Suprapubic skin (tissue), 4 donors: ENCODE data around the gene GGN. TPM values are rescaled to one million over a fixed set of nuclear protein-coding genes. Genes with fewer than 3 reads are reported as not detected.

Source experiments
- DNase-seq, 2 donors: peaks; one replicate each; pipeline ENCODE4 v3.0.0-alpha.2; 2019; ENCODE audit warnings: low spot score in 2 of 2
- H3K27ac ChIP-seq: fragments of 200-600 bp; sonication (generic); one replicate; pipeline ENCODE4 v1.5.1; 2019
- H3K27me3 ChIP-seq: fragments of 200-600 bp; sonication (generic); one replicate; pipeline ENCODE4 v1.5.1; 2019
- H3K36me3 ChIP-seq: fragments of 200-600 bp; sonication (generic); one replicate; pipeline ENCODE4 v1.5.1; 2019
- H3K4me1 ChIP-seq: fragments of 200-600 bp; sonication (generic); one replicate; pipeline ENCODE4 v1.5.1; 2019
- H3K4me3 ChIP-seq: fragments of 200-600 bp; sonication (generic); one replicate; pipeline ENCODE4 v1.5.1; 2019; ENCODE audit warnings: mild to moderate bottlenecking
- H3K9me3 ChIP-seq: fragments of 200-600 bp; sonication (generic); one replicate; pipeline ENCODE4 v1.5.1; 2019
- CTCF ChIP-seq, 2 donors: fragments of 200-600 bp in 1 of 2; fragments of 450-650 bp in 1 of 2; sonication (generic) in 1 of 2; IDR thresholded peaks; one replicate each; pipeline ENCODE4 v1.5.1; 2016 to 2019; ENCODE audit warnings: antibody characterized with exemption in 2 of 2, mild to moderate bottlenecking in 1 of 2, moderate library complexity in 1 of 2
- EP300 ChIP-seq: sonication (generic); formaldehyde crosslinking; IDR thresholded peaks from one replicate; pipeline ENCODE4 v1.6.1; 2017; ENCODE audit warnings: antibody characterized with exemption
- POLR2A ChIP-seq, 2 donors: fragments of 450-650 bp; IDR thresholded peaks; one replicate each; pipeline ENCODE4 v1.6.1; 2017; ENCODE audit warnings: antibody characterized with exemption in 2 of 2, mild to moderate bottlenecking in 2 of 2, moderate library complexity in 2 of 2
- POLR2AphosphoS5 ChIP-seq, 3 donors: sonication (generic); formaldehyde crosslinking; IDR thresholded peaks; one replicate each; pipeline ENCODE4 v1.6.1; 2017; ENCODE audit warnings: antibody characterized with exemption in 3 of 3
- WGBS: methylation state at CpG from one replicate; pipeline ENCODE4 v1.1.5; 2018; 5-methylcytosine and 5-hydroxymethylcytosine counted together
- total RNA-seq, 4 donors: library from RNA; depleted of rRNA; stranded (reverse); fragments of >200 nt; gene quantifications; one replicate each; pipeline ENCODE4 v1.1.0, GENCODE V29; 2016

The GGN gene
- total RNA-seq, 4 donors from 2014 or later: 0.26 to 0.68 (median 0.60) TPM; not detected in 1

GRCh38 chr19:38378866-38379265 is 9.0 kb downstream of the GGN start:
- peaks cover 67% of the 10 kb centered on the region for H3K36me3 ChIP-seq
- no peaks in the 10 kb centered on the region for H3K27me3 ChIP-seq
- WGBS: 94% methylated on average over 9 of the region's 10 CpGs
- peaks cover 34% of the 10 kb centered on the region for H3K4me1 ChIP-seq
- no peak for DNase-seq
- H3K9me3 ChIP-seq: no peaks in the 10 kb centered on the region
- TF ChIP-seq EP300 (no peak), POLR2AphosphoS5 (IDR thresholded peaks at IDR 0.05) (no peak), CTCF (IDR thresholded peaks at IDR 0.05) (no peak), POLR2A (IDR thresholded peaks at IDR 0.05) (no peak)
- no peak overlapping the region for H3K27ac ChIP-seq
- H3K4me3 ChIP-seq: no peak overlapping the region

GRCh38 chr19:38377052-38377451 is 10.8 kb downstream of the GGN start:
- WGBS: 88% methylated on average over 4 of the region's 4 CpGs
- H3K36me3 ChIP-seq: peaks cover 50% of the 10 kb centered on the region

GRCh38 chr19:38376576-38376975 is 11.3 kb downstream of the GGN start:
- WGBS: 77% methylated on average over 3 of the region's 3 CpGs
- Histone ChIP-seq H3K9me3 (no peaks in the 10 kb centered on the region), H3K36me3 (peaks cover 45% of the 10 kb centered on the region), H3K4me3 (peak overlapping the region; percentile 80), H3K27ac (no peak overlapping the region), H3K27me3 (no peaks in the 10 kb centered on the region), H3K4me1 (peaks cover 30% of the 10 kb centered on the region)
- DNase-seq: no peak
- no peak for TF ChIP-seq EP300
- no peak for TF ChIP-seq POLR2AphosphoS5 (IDR thresholded peaks at IDR 0.05)
- no peak for TF ChIP-seq POLR2A (IDR thresholded peaks at IDR 0.05)
- TF ChIP-seq CTCF (IDR thresholded peaks at IDR 0.05): no peak

More at GRCh38 chr19:38377052-38377451, 10.8 kb downstream of the GGN start:
- no peaks in the 10 kb centered on the region for H3K9me3 ChIP-seq
- H3K27ac ChIP-seq: no peak overlapping the region
- peaks cover 30% of the 10 kb centered on the region for H3K4me1 ChIP-seq
- no peak overlapping the region for H3K4me3 ChIP-seq
- TF ChIP-seq POLR2A (IDR thresholded peaks at IDR 0.05) (no peak), POLR2AphosphoS5 (IDR thresholded peaks at IDR 0.05) (no peak), EP300 (no peak), CTCF (IDR thresholded peaks at IDR 0.05) (no peak)
- no peak for DNase-seq
- H3K27me3 ChIP-seq: no peaks in the 10 kb centered on the region

GRCh38 chr19:38375748-38376147 is 12.1 kb downstream of the GGN start:
- Histone ChIP-seq H3K36me3 (peaks cover 37% of the 10 kb centered on the region), H3K4me1 (peaks cover 30% of the 10 kb centered on the region), H3K4me3 (peak overlapping the region; percentile 80), H3K27ac (peak overlapping the region; percentile 91), H3K27me3 (no peaks in the 10 kb centered on the region), H3K9me3 (no peaks in the 10 kb centered on the region)
- WGBS: 53% methylated on average over 5 of the region's 5 CpGs
- TF ChIP-seq POLR2AphosphoS5 (IDR thresholded peaks at IDR 0.05) (no peak), POLR2A (IDR thresholded peaks at IDR 0.05) (no peak), EP300 (no peak), CTCF (IDR thresholded peaks at IDR 0.05) (no peak)
- no peak for DNase-seq

- H3K9me3 ChIP-seq: no peaks in the 10 kb centered on the region
- TF ChIP-seq EP300 (no peak), CTCF (IDR thresholded peaks at IDR 0.05) (no peak), POLR2A (IDR thresholded peaks at IDR 0.05) (no peak), POLR2AphosphoS5 (IDR thresholded peaks at IDR 0.05) (no peak)
- H3K4me3 ChIP-seq: peak overlapping the region; percentile 80
- H3K4me1 ChIP-seq: peaks cover 30% of the 10 kb centered on the region
- H3K27ac ChIP-seq: peak overlapping the region; percentile 91
- peaks cover 30% of the 10 kb centered on the region for H3K36me3 ChIP-seq
- WGBS: 3% methylated on average over 18 of the region's 18 CpGs
- DNase-seq: no peak
- no peaks in the 10 kb centered on the region for H3K27me3 ChIP-seq
Observed at GRCh38 chr19:38375098-38375493, 12.7 kb downstream of the GGN start.
